H1 (cell line): Measurements from ENCODE around the gene CSNK2A3.

ENCODE experiments used
- ATF2 ChIP-seq: IDR thresholded peaks from 2 replicates; pipeline ENCODE4 v1.6.1; 2012; ENCODE audit warnings: low read length, inconsistent platforms
- BCL11A ChIP-seq, 2 experiments: IDR thresholded peaks; one replicate each; pipeline ENCODE4 v1.6.1; 2011; ENCODE audit warnings: low read depth in 2 of 2, low read length in 2 of 2, mild to moderate bottlenecking in 2 of 2
- CBX5 ChIP-seq: fragments of 300-800, 300-1000 bp; sonication (generic); IDR thresholded peaks from 2 replicates; pipeline ENCODE4 v1.7.1; 2016; ENCODE audit warnings: antibody characterized with exemption, low read length, low read depth
- CHD1 ChIP-seq: IDR thresholded peaks from 2 replicates; pipeline ENCODE4 v1.6.1; 2012; ENCODE audit warnings: low read depth, low read length, improper control_type of control experiment
- CTCF ChIP-seq, 3 experiments: IDR thresholded peaks; 1 replicate in 2 of 3; 2 replicates in 1 of 3; pipeline versions ENCODE4 v1.5.1 to v1.6.1; 2011; ENCODE audit warnings: low read length in 3 of 3, mild to moderate bottlenecking in 3 of 3, inconsistent platforms in 2 of 3, low read depth in 1 of 3, moderate library complexity in 1 of 3; ENCODE audit not compliant: insufficient read depth in 1 of 3; ENCODE audit errors: control extremely low read depth in 1 of 3
- EP300 ChIP-seq, 2 experiments: IDR thresholded peaks; 1 replicate in 1 of 2; 2 replicates in 1 of 2; pipeline ENCODE4 v1.6.1; 2011 to 2012; ENCODE audit warnings: low read depth in 2 of 2, low read length in 2 of 2, mild to moderate bottlenecking in 2 of 2, borderline replicate concordance in 1 of 2, inconsistent platforms in 1 of 2, moderate library complexity in 1 of 2
- POLR2A ChIP-seq, 2 experiments: IDR thresholded peaks; 1 replicate in 1 of 2; 2 replicates in 1 of 2; pipeline ENCODE4 v1.6.1; 2011; ENCODE audit warnings: low read depth in 2 of 2, low read length in 2 of 2, mild to moderate bottlenecking in 2 of 2; ENCODE audit errors: control extremely low read depth in 1 of 2
- POLR2AphosphoS5 ChIP-seq: IDR thresholded peaks from 2 replicates; pipeline ENCODE4 v1.6.1; 2011; ENCODE audit warnings: low read depth, low read length
- RXRA ChIP-seq: IDR thresholded peaks from 2 replicates; pipeline ENCODE4 v1.6.1; 2011; ENCODE audit warnings: low read depth, mild to moderate bottlenecking, low read length, moderate library complexity; ENCODE audit not compliant: insufficient read depth
- SIN3A ChIP-seq, 2 experiments: IDR thresholded peaks in 1 of 2; conservative IDR thresholded peaks in 1 of 2; 2 replicates each; pipeline ENCODE4 v1.6.1; 2011 to 2012; ENCODE audit warnings: low read length in 2 of 2, improper control_type of control experiment in 1 of 2, low read depth in 1 of 2, mild to moderate bottlenecking in 1 of 2
- TBP ChIP-seq: IDR thresholded peaks from 2 replicates; pipeline ENCODE4 v1.6.1; 2011; ENCODE audit warnings: low read depth, low read length, improper control_type of control experiment
- USF2 ChIP-seq: IDR thresholded peaks from 2 replicates; pipeline ENCODE4 v1.6.1; 2011; ENCODE audit warnings: low read length, improper control_type of control experiment

- TF ChIP-seq CBX5 (no peak), CTCF (IDR thresholded peaks at IDR 0.05; ENCODE audit: control extremely low read depth in 1 of 3, insufficient read depth in 1 of 3, low read depth in 1 of 3, low read length in 3 of 3) (no peak), POLR2A (IDR thresholded peaks at IDR 0.05; ENCODE audit: control extremely low read depth in 1 of 2, low read depth in 2 of 2, low read length in 2 of 2) (no peak), CHD1 (no peak), EP300 (IDR thresholded peaks at IDR 0.05; ENCODE audit: borderline replicate concordance in 1 of 2, low read depth in 2 of 2, low read length in 2 of 2) (no peak), RXRA (no peak), BCL11A (IDR thresholded peaks at IDR 0.05; ENCODE audit: low read depth in 2 of 2, low read length in 2 of 2) (no peak), POLR2AphosphoS5 (no peak), USF2 (no peak), ATF2 (no peak), TBP (no peak), SIN3A (conservative IDR thresholded peaks at IDR 0.05 in 1 of 2, IDR thresholded peaks at IDR 0.05 in 1 of 2; ENCODE audit: low read depth in 1 of 2, low read length in 2 of 2) (no peak)
Measured at GRCh38 chr11:11382858-11383532, 29.9 kb upstream of the CSNK2A3 start.
